ENCODE data around the gene KNSTRN.

- TF ChIP-seq KAT2B (IDR thresholded peaks at IDR 0.05; ENCODE audit: borderline replicate concordance, low read depth, low read length) (no peak), FOSL1 (CRISPR knock-in tag; IDR thresholded peaks at IDR 0.05; ENCODE audit: borderline replicate concordance) (no peak), HNF4G (IDR thresholded peaks at IDR 0.05; ENCODE audit: borderline replicate concordance, low read depth, low read length) (no peak), HNF4G (CRISPR knock-in tag; IDR thresholded peaks at IDR 0.05; ENCODE audit: borderline replicate concordance, low read depth) (no peak)
These were observed 36.5 kb upstream of the KNSTRN start for GRCh38 chr15:40345867-40346578.
